Peyer's patch (tissue), 4 donors: ENCODE data around the gene NOTUM. TPM values are rescaled to one million over a fixed set of nuclear protein-coding genes. Genes with fewer than 3 reads are reported as not detected.

Experiments
- DNase-seq, 3 donors: peaks; one replicate each; pipeline ENCODE4 v3.0.0-alpha.2; 2017 to 2019
- H3K27ac ChIP-seq, 4 donors: fragments of 200-600 bp; sonication (generic); one replicate each; pipeline ENCODE4 v1.5.1; 2016 to 2019
- H3K27me3 ChIP-seq, 2 donors: fragments of 200-600 bp; sonication (generic); one replicate each; pipeline ENCODE4 v1.5.1; 2019
- H3K36me3 ChIP-seq, 3 donors: fragments of 200-600 bp; sonication (generic); one replicate each; pipeline ENCODE4 v1.5.1; 2016 to 2019
- H3K4me1 ChIP-seq, 4 donors: fragments of 200-600 bp; sonication (generic); one replicate each; pipeline ENCODE4 v1.5.1; 2016 to 2019
- H3K4me3 ChIP-seq, 4 donors: fragments of 200-600 bp; sonication (generic); 1 replicate in 3 of 4; 2 replicates in 1 of 4; pipeline ENCODE4 v1.5.1; 2016 to 2019; ENCODE audit warnings: mild to moderate bottlenecking in 1 of 4
- H3K9me3 ChIP-seq, 4 donors: fragments of 200-600 bp; sonication (generic); one replicate each; pipeline ENCODE4 v1.5.1; 2016 to 2019; ENCODE audit warnings: mild to moderate bottlenecking in 1 of 4
- POLR2A ChIP-seq, 2 donors: fragments of 450-650 bp; IDR thresholded peaks; one replicate each; pipeline ENCODE4 v1.5.1; 2017; ENCODE audit warnings: antibody characterized with exemption in 2 of 2, mild to moderate bottlenecking in 2 of 2, moderate library complexity in 2 of 2
- total RNA-seq, 4 donors: library from RNA; depleted of rRNA; stranded (reverse); fragments of >200 nt; gene quantifications; one replicate each; pipeline ENCODE4 v1.1.0, GENCODE V29; 2016
- TF ChIP-seq, protein P1 (sequence below), 6 experiments: fragments of 450-650 bp in 4 of 6; fragments of 200-600 bp in 2 of 6; sonication (generic) in 1 of 6; IDR thresholded peaks; one replicate each; pipeline ENCODE4 v1.5.1; 2017 to 2019; ENCODE audit warnings: antibody characterized with exemption in 6 of 6, mild to moderate bottlenecking in 3 of 6, moderate library complexity in 1 of 6

NOTUM gene
- total RNA-seq, 4 donors from 2014 or later: 1.2 TPM; not detected in 3

DNA sequence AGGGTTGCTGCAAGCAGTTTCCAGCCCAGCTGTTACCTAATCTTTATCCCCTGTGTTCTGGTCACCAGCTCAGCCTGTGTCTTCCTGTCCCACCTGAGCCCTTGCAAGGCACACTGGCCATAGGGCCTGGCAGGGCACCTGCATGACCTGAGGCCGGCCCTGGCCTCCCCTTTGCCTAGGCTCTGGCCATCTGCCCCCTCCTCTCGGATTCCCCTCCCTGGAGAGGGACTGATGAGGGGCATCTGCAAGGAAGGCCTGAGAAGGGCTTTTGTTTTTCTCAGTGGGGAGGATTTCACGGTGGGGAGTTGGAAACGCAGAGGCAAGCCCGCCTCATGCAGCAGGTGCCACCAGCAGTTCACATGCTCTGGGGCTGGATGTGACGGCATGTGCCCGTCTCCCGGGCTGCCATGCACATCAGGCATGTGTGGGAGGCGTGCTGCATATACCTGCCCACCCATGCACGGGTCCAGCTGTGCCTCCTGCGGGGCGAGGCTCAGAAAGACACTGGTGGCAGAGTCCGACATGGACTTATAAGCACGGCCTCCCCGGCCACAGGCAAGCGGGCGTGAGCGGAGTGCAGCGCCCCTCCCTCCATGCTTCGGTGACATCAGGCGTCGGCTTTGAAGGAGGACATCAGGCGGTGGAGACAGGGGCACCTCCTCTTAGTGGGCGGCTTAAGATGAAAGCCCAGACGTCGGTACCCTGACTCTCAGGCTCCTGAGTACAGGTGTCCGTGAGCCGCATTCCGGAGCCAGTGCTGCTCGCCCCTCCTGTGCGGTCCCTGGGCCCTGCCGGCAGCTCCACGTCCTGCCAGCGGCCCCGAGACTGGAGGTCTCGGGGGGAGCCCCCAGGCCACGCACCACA lies 33.0 kb upstream of the NOTUM start:
- peaks cover 0 to 23% (median 2%) of the 10 kb centered on the region in 4 donors for H3K4me1 ChIP-seq
- H3K36me3 ChIP-seq: peaks cover 0 to 5% (median 0%) of the 10 kb centered on the region in 3 donors
- DNase-seq: no peak
- H3K27me3 ChIP-seq: no peaks in the 10 kb centered on the region
- no peaks in the 10 kb centered on the region for H3K9me3 ChIP-seq
- H3K27ac ChIP-seq: no peak overlapping the region
- TF ChIP-seq, protein P1, sequence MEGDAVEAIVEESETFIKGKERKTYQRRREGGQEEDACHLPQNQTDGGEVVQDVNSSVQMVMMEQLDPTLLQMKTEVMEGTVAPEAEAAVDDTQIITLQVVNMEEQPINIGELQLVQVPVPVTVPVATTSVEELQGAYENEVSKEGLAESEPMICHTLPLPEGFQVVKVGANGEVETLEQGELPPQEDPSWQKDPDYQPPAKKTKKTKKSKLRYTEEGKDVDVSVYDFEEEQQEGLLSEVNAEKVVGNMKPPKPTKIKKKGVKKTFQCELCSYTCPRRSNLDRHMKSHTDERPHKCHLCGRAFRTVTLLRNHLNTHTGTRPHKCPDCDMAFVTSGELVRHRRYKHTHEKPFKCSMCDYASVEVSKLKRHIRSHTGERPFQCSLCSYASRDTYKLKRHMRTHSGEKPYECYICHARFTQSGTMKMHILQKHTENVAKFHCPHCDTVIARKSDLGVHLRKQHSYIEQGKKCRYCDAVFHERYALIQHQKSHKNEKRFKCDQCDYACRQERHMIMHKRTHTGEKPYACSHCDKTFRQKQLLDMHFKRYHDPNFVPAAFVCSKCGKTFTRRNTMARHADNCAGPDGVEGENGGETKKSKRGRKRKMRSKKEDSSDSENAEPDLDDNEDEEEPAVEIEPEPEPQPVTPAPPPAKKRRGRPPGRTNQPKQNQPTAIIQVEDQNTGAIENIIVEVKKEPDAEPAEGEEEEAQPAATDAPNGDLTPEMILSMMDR (IDR thresholded peaks at IDR 0.05): no peak
- TF ChIP-seq POLR2A (IDR thresholded peaks at IDR 0.05): no peak
- no peak overlapping the region for H3K4me3 ChIP-seq

GRCh38 chr17:81992306-81993102 lies 31.5 kb upstream of the NOTUM start:
- H3K27ac ChIP-seq: peak overlapping the region in 2 of 4 donors; percentile 25 to 66
- H3K4me3 ChIP-seq: peak overlapping the region in 2 of 4 donors; percentile 10 to 21
- TF ChIP-seq, protein P1 (IDR thresholded peaks at IDR 0.05): no peak
- TF ChIP-seq POLR2A (IDR thresholded peaks at IDR 0.05): no peak
- H3K36me3 ChIP-seq: peaks cover 0 to 7% (median 0%) of the 10 kb centered on the region in 3 donors
- peaks cover 0 to 23% (median 2%) of the 10 kb centered on the region in 4 donors for H3K4me1 ChIP-seq
- no peaks in the 10 kb centered on the region for H3K9me3 ChIP-seq
- H3K27me3 ChIP-seq: no peaks in the 10 kb centered on the region
- no peak for DNase-seq

- H3K27ac ChIP-seq: peak overlapping the region in 3 of 4 donors; percentile 25 to 66 (median 47)
- peak in 2 of 3 donors; percentile 89 to 93 for DNase-seq
- H3K4me1 ChIP-seq: peaks cover 0 to 23% (median 2%) of the 10 kb centered on the region in 4 donors
- TF ChIP-seq POLR2A (IDR thresholded peaks at IDR 0.05): peak in 1 of 2 donors; percentile 50
- TF ChIP-seq, protein P1 (IDR thresholded peaks at IDR 0.05): peak in 1 of 6 experiments; percentile 3
- H3K4me3 ChIP-seq: peak overlapping the region in 2 of 4 donors; percentile 10 to 21
- H3K36me3 ChIP-seq: peaks cover 0 to 12% (median 0%) of the 10 kb centered on the region in 3 donors
- H3K9me3 ChIP-seq: no peaks in the 10 kb centered on the region
- no peaks in the 10 kb centered on the region for H3K27me3 ChIP-seq
These were observed 30.8 kb upstream of the NOTUM start for GRCh38 chr17:81991684-81992305.

- no peak for DNase-seq
- H3K9me3 ChIP-seq: no peaks in the 10 kb centered on the region
- H3K4me3 ChIP-seq: no peak overlapping the region
- H3K27ac ChIP-seq: peak overlapping the region in 3 of 4 donors; percentile 25 to 66 (median 47)
- peaks cover 0 to 16% (median 0%) of the 10 kb centered on the region in 3 donors for H3K36me3 ChIP-seq
- TF ChIP-seq, protein P1 (IDR thresholded peaks at IDR 0.05): no peak
- TF ChIP-seq POLR2A (IDR thresholded peaks at IDR 0.05): no peak
- no peaks in the 10 kb centered on the region for H3K27me3 ChIP-seq
- H3K4me1 ChIP-seq: peaks cover 0 to 23% (median 2%) of the 10 kb centered on the region in 4 donors
These were observed 30.1 kb upstream of the NOTUM start for GRCh38 chr17:81990836-81991683.
